ENCODE measurements around the gene NGLY1.

Gene NGLY1, protein sequence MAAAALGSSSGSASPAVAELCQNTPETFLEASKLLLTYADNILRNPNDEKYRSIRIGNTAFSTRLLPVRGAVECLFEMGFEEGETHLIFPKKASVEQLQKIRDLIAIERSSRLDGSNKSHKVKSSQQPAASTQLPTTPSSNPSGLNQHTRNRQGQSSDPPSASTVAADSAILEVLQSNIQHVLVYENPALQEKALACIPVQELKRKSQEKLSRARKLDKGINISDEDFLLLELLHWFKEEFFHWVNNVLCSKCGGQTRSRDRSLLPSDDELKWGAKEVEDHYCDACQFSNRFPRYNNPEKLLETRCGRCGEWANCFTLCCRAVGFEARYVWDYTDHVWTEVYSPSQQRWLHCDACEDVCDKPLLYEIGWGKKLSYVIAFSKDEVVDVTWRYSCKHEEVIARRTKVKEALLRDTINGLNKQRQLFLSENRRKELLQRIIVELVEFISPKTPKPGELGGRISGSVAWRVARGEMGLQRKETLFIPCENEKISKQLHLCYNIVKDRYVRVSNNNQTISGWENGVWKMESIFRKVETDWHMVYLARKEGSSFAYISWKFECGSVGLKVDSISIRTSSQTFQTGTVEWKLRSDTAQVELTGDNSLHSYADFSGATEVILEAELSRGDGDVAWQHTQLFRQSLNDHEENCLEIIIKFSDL

DNA sequence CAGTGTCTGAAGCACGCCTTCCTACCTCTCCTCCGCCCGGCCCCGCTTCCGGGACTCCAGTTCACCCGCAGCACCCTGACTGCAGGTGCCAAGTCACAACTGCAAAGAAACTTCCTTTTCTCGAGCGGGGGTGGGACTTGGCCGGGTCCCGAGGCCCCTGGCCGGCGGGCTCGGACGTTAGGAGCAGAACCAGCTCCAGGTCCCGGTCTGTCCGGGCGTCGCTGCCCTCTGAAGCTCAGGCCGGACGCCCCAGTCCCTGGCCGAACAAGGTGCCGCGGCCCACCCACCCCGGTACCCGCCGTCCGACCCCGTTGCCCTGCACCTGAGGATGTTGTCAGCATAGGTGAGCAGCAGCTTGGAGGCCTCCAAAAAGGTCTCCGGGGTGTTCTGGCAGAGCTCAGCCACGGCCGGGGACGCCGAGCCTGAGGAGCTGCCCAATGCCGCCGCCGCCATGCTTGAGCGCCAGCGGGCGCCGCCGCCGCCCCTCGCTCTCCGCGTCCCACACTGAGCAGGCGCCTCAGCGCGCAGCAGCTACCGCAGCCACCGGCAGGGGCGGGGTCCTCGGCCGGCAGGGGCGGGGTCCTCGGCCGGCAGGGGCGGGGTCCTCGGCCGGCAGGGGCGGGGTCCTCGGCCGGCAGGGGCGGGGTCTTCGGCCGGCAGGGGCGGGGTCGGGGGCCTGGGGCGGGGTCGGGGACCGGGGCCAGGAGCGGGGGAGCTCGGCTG lies at the start of gene NGLY1:
NGLY1 (minus strand) TSS at position 506 of the 723 bp plus-strand sequence; CDS start at position 453, 53 bp downstream.
- DNase-seq, result peak; percentile 64 to 85 (median 70)

DNA sequence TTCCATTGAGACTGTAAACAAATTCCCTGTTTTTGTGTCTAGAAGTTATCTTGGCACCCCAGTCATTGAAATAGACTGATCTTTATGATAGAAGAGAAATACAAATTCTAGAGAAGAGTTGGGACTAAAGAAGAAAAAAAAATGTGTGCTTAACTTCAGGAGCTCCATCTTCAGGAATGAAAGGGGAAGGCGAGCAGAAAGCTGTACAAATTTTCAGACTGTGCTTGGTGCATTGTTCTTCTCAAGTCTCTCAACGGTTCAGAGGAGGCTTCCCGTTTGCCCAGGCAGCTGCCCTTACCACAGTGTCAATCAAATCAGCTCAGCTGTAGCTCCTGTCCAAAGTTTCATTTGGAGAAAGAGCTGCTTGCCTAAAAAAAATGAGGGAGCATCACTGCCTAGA lies 48.3 kb upstream of the NGLY1 start:
- DNase-seq, result no peak

DNA sequence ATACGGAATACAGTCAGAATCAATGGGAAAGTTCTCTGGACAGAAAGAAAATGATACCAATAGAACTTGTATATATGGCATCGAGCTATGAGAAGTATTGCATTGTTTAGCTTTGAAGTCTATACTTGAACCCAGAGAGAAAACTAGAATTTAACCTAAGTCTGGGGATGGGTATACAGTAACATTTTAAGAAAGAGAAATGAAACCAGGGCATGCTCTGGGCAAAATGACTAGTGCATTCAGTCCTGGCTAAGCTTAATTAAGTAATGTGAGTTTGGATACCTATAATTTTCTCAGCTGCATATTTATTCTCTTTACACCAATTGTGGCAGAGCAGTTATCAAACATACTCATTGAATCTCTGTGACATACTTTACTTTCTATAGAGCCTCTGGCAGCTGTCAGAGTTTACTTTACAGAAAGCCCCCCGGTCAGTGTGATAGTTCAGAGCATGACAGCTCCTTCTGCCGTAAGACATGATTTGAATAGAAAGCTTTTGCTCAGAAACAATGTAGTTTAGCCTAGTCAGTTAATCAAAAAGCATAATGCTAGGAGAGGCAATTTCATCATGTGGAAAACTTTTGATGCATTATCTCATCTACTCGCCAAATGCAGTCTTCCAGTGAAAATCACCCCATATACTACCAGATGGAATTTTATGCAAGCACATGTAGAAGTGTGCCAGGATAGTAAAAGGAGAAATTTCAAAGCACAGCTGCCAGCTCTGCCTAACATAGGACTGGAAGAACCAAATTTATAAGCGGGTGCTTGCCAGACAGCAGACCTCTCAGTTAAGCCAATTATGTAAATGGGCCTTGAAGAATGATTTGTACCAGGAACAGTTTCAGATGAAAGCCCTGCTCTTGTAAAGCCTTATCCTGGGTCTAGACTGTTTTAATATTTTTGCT lies 47.4 kb upstream of the NGLY1 start:
- no peak for DNase-seq

DNA sequence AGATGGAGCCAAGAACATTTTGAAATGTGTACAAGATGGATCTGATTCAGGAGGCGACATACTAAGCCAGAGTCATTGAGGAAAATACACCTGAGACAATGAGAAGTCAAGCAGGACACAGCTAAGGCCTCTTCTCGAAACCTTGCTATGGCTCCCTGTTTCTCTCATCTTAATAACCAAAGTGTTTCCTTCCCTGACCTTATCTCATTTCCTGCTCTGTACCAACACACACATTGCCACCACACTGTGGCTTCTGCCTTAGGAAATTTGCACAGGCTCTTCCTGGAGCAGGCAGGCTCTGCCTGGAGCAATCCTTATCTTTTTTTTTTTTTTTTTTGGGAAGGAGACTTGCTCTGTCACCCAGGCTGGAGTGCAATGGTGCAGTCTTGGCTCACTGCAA lies 43.3 kb upstream of the NGLY1 start:
- DNase-seq, result no peak

DNA sequence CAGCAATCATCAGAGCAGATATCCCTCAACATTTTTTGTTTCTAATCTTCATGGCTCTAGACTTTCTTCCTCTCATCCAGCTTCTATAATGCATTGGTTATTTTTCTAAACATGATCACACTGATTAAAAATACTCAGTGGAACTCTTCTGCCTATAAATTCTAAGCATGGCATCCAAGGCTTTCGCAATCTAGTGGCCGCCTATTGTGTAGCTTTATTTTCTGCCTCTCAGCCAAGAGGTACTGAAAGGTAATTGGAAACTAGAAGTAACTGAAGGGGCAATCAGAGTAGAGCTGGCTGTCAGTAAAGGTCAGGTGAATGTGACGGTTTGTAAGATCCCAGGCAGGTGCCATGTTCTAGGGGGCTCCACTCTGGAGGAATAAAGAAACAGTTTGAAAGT lies 40.1 kb upstream of the NGLY1 start:
- no peak for DNase-seq

DNA sequence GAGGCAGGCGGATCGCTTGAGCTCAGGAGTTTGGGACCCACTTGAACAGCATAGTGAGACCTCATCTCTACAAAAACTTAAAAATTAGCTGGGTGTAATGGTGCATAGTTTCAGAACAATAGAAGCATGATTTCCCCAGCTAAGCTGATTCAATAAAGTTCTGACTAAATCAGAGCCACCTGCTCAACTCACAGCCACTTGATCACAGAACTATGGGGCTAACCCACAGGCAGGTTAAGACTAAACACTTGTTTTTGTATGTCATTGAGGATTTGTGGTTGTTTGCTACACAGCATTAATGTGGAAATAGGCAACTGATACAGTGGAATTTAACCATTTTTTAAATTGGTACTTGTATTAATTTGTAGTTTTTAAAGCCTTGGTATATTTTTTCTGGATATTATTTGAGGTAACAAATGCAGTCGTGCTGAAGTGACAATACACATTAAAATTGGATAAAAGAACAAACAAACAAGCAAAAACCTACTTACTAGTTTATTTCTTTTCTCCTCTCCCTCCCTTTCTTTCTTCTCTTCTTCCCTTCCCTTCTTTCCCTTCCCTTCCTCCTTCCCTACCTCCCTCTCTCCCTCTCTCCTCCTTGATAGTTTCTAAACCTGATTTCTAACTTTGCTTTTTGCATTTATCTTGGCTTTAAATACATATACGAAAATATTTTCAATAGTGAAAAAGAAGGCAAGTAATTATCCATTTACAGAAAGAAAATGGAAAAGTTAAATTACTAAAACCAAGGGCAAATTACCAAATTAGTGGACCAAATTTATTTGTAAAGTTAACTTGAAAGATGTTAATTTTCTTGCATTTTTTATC lies 38.7 kb upstream of the NGLY1 start:
- DNase-seq, result no peak

DNA sequence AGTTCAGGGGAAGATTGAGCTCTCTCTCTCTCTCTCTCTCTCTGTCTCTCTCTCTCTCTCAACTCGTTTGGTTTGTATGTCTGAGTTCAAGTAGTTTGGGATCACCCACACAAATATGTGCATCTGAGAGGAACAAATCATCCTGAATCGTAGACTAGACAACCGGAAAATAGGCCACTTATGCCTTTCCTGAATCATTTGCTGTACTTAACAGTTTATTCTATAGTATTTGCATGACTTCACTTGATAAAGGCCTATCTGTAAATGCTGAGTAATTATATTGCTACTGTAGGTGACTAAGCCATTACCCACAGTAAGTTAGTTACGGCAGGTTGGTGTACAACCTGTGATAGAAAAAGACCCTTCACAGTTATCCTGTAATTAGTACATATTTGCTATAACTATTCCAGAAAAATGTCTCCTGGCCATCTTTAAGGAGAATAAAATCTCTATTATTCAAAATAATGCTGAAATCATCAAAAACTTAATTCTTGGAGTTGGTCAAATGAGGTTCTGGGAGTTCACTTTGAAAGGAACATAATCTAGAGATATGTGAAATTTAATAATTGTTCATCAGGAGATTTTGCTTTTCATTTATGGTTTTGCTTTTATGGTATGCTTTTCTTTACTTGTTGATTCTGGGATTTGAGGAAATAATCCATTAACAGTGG lies 37.7 kb upstream of the NGLY1 start:
- DNase-seq, result no peak

DNA sequence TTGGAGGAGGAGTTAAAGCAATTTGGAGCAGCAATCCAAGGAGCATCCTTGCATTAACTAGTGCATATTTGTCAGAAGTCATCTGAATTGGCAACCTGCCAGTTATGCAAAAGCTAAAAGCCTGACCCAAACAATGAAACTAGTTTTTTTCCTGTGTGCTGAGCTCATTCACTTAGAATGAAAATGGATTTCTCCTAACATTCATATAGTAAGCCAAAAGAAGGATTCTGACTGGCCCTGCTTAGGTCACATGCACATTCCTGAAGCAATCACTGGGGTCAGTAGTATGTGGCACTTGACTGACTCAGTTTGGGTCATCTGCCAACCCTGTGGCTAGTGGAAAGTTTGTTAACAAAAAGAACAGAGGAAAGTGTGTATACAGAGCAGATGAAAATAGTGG lies 37.1 kb upstream of the NGLY1 start:
- DNase-seq, result no peak

DNA sequence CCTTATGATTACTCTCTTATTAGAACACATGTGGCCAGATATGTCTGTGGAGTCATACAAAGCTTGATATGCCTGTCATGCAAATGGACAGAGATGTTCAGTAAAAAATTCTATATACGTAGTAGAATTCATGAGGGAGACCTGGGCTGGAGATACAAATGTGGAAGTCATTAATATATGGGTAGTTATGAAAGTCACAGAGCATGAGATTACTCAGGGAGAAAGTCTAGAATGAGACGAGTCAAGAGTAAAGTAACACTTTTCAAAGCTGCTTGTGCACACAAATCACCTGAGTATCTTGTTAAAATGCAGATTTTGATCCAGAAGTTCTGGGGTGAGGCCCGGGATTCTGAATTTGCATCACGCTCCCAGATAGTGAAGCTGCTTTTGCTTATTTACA lies 35.1 kb upstream of the NGLY1 start:
- no peak for DNase-seq

DNA sequence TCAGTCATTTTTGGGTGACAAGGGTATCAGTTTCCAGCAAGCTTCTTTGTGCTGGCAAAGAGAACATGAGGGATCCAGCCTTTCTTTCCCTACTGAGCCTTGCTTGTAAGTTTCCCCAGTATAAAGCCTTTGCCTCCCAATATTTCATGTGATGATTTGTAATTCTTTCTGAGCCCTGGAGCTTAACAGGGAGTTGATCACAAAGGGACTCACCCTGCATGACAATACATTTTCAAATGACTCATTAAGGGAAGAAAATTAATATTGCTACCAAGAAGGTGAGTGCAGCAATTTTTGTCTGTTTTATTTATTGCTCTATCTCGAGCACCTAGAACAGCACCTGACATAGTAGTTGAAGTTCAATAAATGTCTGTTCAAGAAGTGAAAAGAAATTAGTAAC lies 34.4 kb upstream of the NGLY1 start:
- DNase-seq, result no peak

DNA sequence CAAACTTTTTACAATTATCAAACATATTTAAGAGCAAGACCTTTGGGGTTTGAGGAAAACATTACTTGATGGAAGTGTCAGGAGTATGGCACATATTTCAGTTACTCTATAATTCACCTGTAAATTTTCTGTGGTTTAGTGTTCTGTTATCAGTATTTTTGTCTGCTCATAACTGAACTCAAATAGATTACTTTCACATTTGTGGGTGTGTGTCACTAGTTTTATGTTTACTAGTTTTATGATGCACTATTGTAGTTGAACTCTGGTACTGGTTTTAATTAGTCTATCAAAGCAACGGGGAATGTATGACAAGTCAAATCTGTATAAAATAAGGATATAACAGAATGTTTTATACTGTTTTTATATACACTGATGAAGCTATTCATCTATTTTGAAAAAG lies 33.9 kb upstream of the NGLY1 start:
- no peak for DNase-seq

DNA sequence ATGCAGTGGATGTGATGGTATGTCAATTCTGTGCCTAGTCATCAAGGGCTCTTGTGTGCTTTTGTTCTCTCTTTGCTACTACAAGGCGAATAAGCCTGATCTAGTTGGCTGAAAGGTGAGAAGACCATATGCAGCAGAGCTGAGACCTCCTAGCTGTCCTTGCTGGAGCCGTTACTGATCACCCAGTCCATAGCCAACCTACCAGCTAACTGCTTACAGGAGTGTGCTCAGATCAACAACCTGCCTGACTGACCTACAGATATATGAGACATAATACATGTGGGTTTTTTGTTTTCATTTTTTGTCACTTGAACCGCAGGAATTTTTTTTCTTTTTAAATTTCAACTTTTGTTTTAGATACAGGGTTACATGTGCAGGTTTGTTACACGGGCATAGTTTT lies 29.4 kb upstream of the NGLY1 start:
- no peak for DNase-seq

DNA sequence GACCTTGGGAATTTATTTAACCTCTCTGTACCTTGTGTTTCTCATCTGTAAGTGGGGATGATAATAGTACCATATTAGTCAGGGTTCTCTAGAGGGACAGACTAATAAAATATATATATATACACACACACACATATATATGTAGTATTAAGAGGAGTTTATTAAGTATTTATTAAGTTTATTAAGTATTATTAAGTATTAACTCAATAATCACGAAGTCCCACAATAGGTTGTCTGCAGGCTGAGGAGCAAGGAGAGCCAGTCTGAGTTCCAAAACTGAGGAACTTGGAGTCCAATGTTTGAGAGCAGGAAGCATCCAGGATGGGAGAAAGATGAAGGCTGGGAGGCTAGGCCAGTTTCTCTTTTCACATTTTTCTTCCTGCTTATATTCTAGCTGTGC lies 21.4 kb upstream of the NGLY1 start:
- no peak for DNase-seq

DNA sequence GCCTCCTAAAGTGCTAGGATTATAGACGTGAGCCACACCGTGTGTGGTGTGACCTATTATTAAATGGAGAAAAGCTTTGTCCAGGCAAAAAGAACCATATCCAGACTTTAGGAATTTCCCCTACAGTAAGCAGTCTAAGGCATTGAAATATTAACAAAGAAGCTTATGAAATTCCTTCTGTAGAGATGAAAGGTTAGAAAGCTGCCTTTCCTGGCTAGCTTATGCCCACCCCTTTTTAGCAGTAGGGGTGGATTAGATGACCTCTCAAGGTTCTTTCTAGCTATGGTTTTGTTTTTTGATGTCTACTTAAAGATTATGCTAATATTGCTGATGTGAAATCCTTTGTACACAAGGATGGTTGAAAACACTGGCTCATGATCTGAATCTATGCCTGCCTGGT lies 20.6 kb upstream of the NGLY1 start:
- DNase-seq, result no peak

DNA sequence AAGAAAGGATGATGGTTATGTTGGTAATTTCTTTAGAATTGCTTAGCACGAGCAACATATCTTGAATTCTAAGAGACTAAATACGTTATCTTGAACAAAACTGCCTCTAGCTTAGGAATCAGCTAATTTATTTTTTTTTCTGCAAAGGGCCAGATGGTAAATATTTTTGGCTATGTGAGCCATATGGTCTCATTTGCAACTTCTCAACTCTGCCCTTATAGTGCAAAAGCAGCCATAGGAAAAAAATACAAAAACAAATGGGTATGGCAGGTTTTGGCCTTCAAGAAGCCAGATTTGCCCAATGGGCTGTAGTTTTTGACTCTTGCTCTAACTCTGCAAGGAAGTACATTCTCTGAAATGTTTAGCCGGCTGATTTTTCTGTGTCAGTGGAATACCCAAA lies 18.5 kb upstream of the NGLY1 start:
- DNase-seq, result no peak

DNA sequence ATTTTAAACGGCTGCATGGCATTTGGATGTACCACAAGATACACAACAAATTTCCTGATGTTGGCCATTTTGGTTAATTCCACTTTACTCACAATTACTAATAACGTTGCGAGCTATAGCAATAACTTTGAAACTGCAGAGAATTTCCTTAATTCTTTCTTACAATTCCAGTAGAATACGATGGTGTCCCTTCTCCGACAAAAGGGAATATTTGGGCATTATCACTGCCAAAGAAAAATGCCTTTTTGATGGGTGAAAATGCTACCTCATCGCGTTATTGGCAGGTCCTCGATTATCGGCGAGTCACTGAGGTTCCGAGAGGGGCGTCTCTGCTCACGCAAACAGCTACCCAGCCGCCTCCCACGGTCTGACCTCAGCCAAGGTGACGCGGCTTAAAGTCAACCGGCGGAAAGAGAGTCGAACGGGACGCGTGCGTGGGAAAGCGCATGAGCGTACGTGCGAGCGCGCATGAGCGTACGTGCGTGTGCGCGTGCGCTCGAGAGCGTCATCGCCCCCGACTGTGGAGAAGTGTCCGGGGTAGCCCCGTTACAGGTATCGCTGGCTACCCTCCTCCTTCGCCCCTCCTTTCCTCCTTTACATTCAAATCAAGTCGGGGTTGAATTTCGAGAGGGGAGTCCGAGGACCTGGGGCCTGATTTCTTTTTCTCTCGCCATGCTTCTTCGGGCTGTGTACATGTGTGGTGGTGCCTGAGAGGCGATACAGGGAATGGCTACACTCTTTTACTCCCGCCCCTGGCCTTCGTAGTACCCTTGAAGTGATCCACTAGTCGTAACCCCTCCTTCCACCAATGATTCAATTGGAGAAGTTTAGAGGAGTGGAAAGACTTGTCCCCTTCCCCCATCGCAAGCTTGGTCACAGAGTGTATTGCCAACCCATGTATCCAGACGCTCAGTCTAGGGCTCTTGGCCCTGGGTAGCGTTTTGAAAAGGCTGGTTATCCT lies 6.6 kb upstream of the NGLY1 start, which contains the start of gene OXSM:
OXSM (plus strand) TSS at position 495 of the 961 bp plus-strand sequence. CDS start 931 bp downstream, outside the sequence.
- DNase-seq, result peak; percentile 62 to 81 (median 74)

DNA sequence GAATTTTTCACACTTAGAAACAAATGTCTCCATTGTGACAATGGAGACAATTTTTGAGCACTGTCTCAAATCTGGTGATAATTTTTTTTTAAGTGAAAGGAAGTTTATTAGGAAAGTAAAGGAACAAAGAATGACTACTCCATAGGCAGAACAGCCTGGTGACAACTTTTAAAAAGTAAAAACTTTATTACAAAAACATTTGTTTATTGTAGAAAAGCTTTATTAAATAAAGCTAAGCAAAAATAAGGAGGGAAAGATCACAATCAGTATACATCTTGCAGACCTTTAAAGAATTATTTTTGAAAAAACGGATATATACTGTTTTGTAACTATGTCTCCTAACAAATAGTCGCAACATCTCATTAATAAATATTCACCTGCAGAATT lies 6.0 kb upstream of the NGLY1 start:
- DNase-seq, result no peak

DNA sequence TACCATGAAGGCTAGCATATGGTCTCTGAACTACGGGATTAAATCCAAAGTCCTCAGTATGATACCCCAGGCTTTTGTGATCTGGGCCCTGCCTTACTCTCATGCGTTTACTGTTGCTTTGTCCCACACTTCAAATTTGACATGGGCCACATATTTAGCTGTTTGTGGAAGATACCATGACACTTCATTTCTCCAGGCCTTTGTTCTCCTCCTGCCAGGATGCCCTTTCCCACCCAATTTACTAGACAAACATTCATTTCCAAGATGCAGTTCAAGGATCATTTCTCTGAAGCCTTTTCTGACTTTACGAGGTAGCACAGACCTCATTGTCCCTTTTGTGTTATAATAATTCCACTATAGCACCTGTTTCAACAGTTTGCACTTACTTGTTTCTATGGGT lies 4.4 kb upstream of the NGLY1 start:
- no peak for DNase-seq

DNA sequence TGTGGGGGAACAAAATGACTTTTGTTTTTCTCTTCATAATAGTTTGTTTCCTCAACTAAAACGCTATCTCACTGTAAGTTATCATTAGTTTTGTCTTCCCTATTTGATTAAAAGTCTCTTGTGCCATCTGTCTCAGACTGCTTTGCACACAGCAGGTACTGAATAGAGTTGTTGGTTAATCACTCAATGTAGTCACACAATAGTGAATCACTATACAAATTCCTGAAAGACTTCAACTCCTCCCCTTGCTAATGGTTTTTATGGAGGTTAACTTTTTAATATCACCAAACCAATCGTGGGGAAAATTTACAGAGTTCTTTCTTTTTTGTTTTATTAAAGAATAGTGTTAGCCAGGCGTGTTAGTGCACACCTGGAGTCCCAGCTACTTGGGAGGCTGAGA lies 2.6 kb upstream of the NGLY1 start:
- DNase-seq, result no peak

DNA sequence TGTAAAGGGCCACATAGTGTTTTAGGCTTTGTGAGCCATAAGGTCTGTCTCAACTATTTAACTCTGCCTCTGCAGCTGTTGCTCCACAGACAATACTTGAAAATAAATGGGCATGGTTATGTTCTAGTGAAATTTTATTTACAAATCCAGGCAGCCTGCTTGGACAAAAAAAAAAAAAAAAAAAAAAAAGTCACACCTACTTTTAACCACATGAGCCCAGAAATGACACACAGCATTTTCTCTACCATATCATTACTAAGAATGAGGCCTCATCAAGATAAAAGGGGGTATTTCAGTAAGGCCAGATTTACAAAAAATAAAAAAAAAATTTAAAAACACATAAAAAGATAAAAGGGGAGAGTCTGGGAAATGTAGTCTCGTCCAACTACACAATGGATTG lies 1.7 kb upstream of the NGLY1 start:
- no peak for DNase-seq
